SJCRH30 (cell line): ENCODE results near the gene RPS26. TPM values are rescaled to one million over a fixed set of nuclear protein-coding genes. Genes with fewer than 3 reads are reported as not detected.

Experiments used
- total RNA-seq: library from RNA; depleted of rRNA; stranded (reverse); fragments of >200 nt; shearing (Covaris generic); gene quantifications from 2 replicates; pipeline ENCODE4 v1.2.3, GENCODE V29; 2014; rRNA removed

The RPS26 gene
- total RNA-seq, 1 experiment from 2014 or later = 229 TPM

Other genes with a start within 250 kb of the RPS26 start
- gene SARNP, start 224.2 kb upstream of the RPS26 start, total RNA-seq = 109 and 132 TPM in 2 replicates
- 25.4 and 27.6 TPM in 2 replicates for gene ORMDL2, start 223.9 kb upstream of the RPS26 start, total RNA-seq
- 33.3 TPM in 2 replicates for gene DNAJC14, start 212.3 kb upstream of the RPS26 start, total RNA-seq
- 0.91 and 1.0 TPM in 2 replicates for gene MMP19, start 199.0 kb upstream of the RPS26 start, total RNA-seq
- 24.0 and 25.6 TPM in 2 replicates for gene PYM1, start 114.0 kb upstream of the RPS26 start, total RNA-seq
- gene DGKA, start 110.8 kb upstream of the RPS26 start, total RNA-seq = 3.7 and 4.4 TPM in 2 replicates
- 1.2 and 1.3 TPM in 2 replicates for gene PMEL, start 75.9 kb upstream of the RPS26 start, total RNA-seq
- gene CDK2, start 75.1 kb upstream of the RPS26 start, total RNA-seq = 99.6 and 106 TPM in 2 replicates
- 59.4 and 61.0 TPM in 2 replicates for gene RAB5B, start 67.8 kb upstream of the RPS26 start, total RNA-seq
- 10.0 and 13.2 TPM in 2 replicates for gene SUOX, start 44.6 kb upstream of the RPS26 start, total RNA-seq
- gene IKZF4, start 20.9 kb upstream of the RPS26 start, total RNA-seq = 1.7 and 2.2 TPM in 2 replicates
- 38.0 and 38.8 TPM in 2 replicates for gene ERBB3, start 38.2 kb downstream of the RPS26 start, total RNA-seq
- 342 and 348 TPM in 2 replicates for gene PA2G4, start 62.6 kb downstream of the RPS26 start, total RNA-seq
- 5,544 and 5,661 TPM in 2 replicates for gene RPL41, start 74.7 kb downstream of the RPS26 start, total RNA-seq
- 5.5 and 5.8 TPM in 2 replicates for gene ZC3H10, start 76.3 kb downstream of the RPS26 start, total RNA-seq
- gene ESYT1, start 86.3 kb downstream of the RPS26 start, total RNA-seq = 86.7 and 92.9 TPM in 2 replicates
- 199 and 208 TPM in 2 replicates for gene MYL6B, start 110.7 kb downstream of the RPS26 start, total RNA-seq
- gene MYL6, start 116.4 kb downstream of the RPS26 start, total RNA-seq = 564 and 633 TPM in 2 replicates
- 57.3 and 60.9 TPM in 2 replicates for gene SMARCC2, start 147.6 kb downstream of the RPS26 start, total RNA-seq
- 24.3 and 25.7 TPM in 2 replicates for gene RNF41, start 180.0 kb downstream of the RPS26 start, total RNA-seq
- 43.2 and 46.5 TPM in 2 replicates for gene NABP2, start 182.4 kb downstream of the RPS26 start, total RNA-seq
- not detected in 2 replicates for gene SLC39A5, start 188.1 kb downstream of the RPS26 start, total RNA-seq
- 12.0 and 12.5 TPM in 2 replicates for gene ANKRD52, start 216.5 kb downstream of the RPS26 start, total RNA-seq
- gene COQ10A, start 225.0 kb downstream of the RPS26 start, total RNA-seq = 13.8 and 14.4 TPM in 2 replicates